GM21529 (cell line): ENCODE measurements around the gene TPRG1L.

Experiments used
- ATAC-seq: cut with Tn5 transposase; IDR thresholded peaks from one replicate; pipeline ENCODE4 v1.9.1; 2021; ENCODE audit not compliant: unreplicated experiment

Gene TPRG1L

GRCh38 chr1:3593334-3593733, 31.5 kb upstream of the TPRG1L start:
- ATAC-seq, result no peak

GRCh38 chr1:3593745-3594144, 31.1 kb upstream of the TPRG1L start:
- ATAC-seq, result no peak

GRCh38 chr1:3594706-3595377, 30.0 kb upstream of the TPRG1L start:
- ATAC-seq, result no peak

GRCh38 chr1:3595949-3596348, 28.9 kb upstream of the TPRG1L start:
- no peak for ATAC-seq

- no peak for ATAC-seq
These were observed 27.9 kb upstream of the TPRG1L start for GRCh38 chr1:3596663-3597598.

GRCh38 chr1:3597599-3597964, 27.2 kb upstream of the TPRG1L start:
- ATAC-seq, result no peak

GRCh38 chr1:3598051-3598491, 26.7 kb upstream of the TPRG1L start:
- no peak for ATAC-seq

- no peak for ATAC-seq
These were observed 26.1 kb upstream of the TPRG1L start for GRCh38 chr1:3598522-3599285.

GRCh38 chr1:3599286-3599811, 25.5 kb upstream of the TPRG1L start:
- ATAC-seq, result no peak

GRCh38 chr1:3599816-3600215, 25.0 kb upstream of the TPRG1L start:
- ATAC-seq, result no peak

GRCh38 chr1:3600354-3600753, 24.5 kb upstream of the TPRG1L start:
- ATAC-seq, result no peak

GRCh38 chr1:3601743-3602142, 23.1 kb upstream of the TPRG1L start:
- ATAC-seq, result no peak

GRCh38 chr1:3602375-3602774, 22.4 kb upstream of the TPRG1L start:
- no peak for ATAC-seq

GRCh38 chr1:3603156-3603555, 21.7 kb upstream of the TPRG1L start:
- ATAC-seq, result no peak

- no peak for ATAC-seq
These were observed 21.0 kb upstream of the TPRG1L start for GRCh38 chr1:3603571-3604467.

- ATAC-seq, result no peak
These were observed 20.3 kb upstream of the TPRG1L start for GRCh38 chr1:3604468-3604974.

- ATAC-seq, result no peak
These were observed 19.6 kb upstream of the TPRG1L start for GRCh38 chr1:3604997-3605823.

- no peak for ATAC-seq
These were observed 17.8 kb upstream of the TPRG1L start for GRCh38 chr1:3606779-3607702.
